Middle frontal gyrus (tissue), 1 donor: Measurements from ENCODE around the gene SHANK1.

ENCODE experiments used
- DNase-seq: peaks from one replicate; pipeline ENCODE4 v3.0.0-alpha.2; 2015; ENCODE audit warnings: low spot score; ENCODE audit errors: extremely low spot score

SHANK1 gene

GRCh38 chr19:50688766-50689165 is 30.8 kb downstream of the SHANK1 start:
- DNase-seq, result no peak

- DNase-seq, result no peak
Measured at GRCh38 chr19:50686310-50687032, 33.1 kb downstream of the SHANK1 start.

- DNase-seq, result peak; percentile 81
Measured at GRCh38 chr19:50679177-50680125, 40.2 kb downstream of the SHANK1 start.

GRCh38 chr19:50678323-50678722 is 41.3 kb downstream of the SHANK1 start:
- no peak for DNase-seq

- DNase-seq, result no peak
Measured at GRCh38 chr19:50677636-50678035, 42.0 kb downstream of the SHANK1 start.

- DNase-seq, result no peak
Measured at GRCh38 chr19:50676625-50677197, 42.9 kb downstream of the SHANK1 start.

GRCh38 chr19:50673118-50673517 is 46.5 kb downstream of the SHANK1 start:
- no peak for DNase-seq

- no peak for DNase-seq
Measured at GRCh38 chr19:50670102-50670380, 49.6 kb downstream of the SHANK1 start.

GRCh38 chr19:50669302-50670101 is 50.1 kb downstream of the SHANK1 start:
- no peak for DNase-seq

GRCh38 chr19:50668879-50669278 is 50.7 kb downstream of the SHANK1 start:
- DNase-seq, result no peak

- DNase-seq, result no peak
Measured at GRCh38 chr19:50668416-50668815, 51.2 kb downstream of the SHANK1 start.

GRCh38 chr19:50667759-50668231 is 51.8 kb downstream of the SHANK1 start:
- DNase-seq, result no peak

GRCh38 chr19:50667177-50667758 is 52.3 kb downstream of the SHANK1 start:
- DNase-seq, result no peak

- DNase-seq, result no peak
Measured at GRCh38 chr19:50666346-50667176, 53.0 kb downstream of the SHANK1 start.

- no peak for DNase-seq
Measured at GRCh38 chr19:50664204-50664603, 55.4 kb downstream of the SHANK1 start.

GRCh38 chr19:50663482-50663790 is 56.2 kb downstream of the SHANK1 start:
- no peak for DNase-seq

GRCh38 chr19:50662651-50663481 is 56.7 kb downstream of the SHANK1 start:
- DNase-seq, result no peak

- DNase-seq, result no peak
Measured at GRCh38 chr19:50661766-50662650, 57.6 kb downstream of the SHANK1 start.
